Ovary (tissue), 3 donors: ENCODE results near the gene WARS2.

Source experiments
- CTCF ChIP-seq, 3 donors: fragments of 450-650 bp in 2 of 3; fragments of 200-600 bp in 1 of 3; IDR thresholded peaks; one replicate each; pipeline versions ENCODE4 v1.5.1 to v1.8.0; 2016 to 2022; ENCODE audit warnings: antibody characterized with exemption in 3 of 3, mild to moderate bottlenecking in 1 of 3
- POLR2A ChIP-seq: fragments of 450-650 bp; IDR thresholded peaks from one replicate; pipeline ENCODE4 v1.6.1; 2017; ENCODE audit warnings: antibody characterized with exemption, mild to moderate bottlenecking, moderate library complexity
- donor health status: DM: no; HTN: no; CAD: no.

- TF ChIP-seq CTCF (IDR thresholded peaks at IDR 0.05) (no peak), POLR2A (no peak)
Measured at GRCh38 chr1:119079881-119080280, 60.6 kb downstream of the WARS2 start.
